ENCODE data around the gene CBARP.

DNA sequence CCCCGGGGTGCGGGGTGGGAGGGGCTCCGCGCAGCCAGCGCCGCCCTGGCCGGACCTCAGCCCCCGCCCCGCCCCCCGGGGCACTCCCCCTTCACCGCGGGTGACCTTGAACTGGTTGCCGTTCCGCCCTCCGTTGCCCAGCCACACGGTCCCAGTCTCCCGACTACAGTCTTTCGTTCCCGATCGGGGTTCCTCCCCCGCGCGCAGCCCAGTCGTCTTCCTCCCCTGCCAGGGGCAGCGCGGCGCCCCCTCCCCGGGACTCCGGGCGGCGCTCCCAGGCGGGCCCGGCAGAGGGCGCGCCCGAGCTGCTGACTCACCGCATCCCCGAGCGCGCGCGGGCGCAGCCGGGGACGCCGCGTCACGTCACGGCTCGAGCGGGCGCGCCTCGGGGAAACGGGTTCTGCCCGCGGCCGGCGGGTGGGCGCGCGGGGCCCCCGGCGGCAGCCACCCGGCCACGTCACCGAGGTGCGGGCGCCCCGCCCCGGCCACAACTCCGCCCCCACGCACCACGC lies 11.0 kb upstream of the CBARP start:
- TF ChIP-seq REST (IDR thresholded peaks at IDR 0.05; ENCODE audit: insufficient read depth in 1 of 2, low read depth in 2 of 2, low read length in 2 of 2) (no peak), POLR2AphosphoS5 (IDR thresholded peaks at IDR 0.05; ENCODE audit: low read depth, low read length) (no peak), TAF1 (IDR thresholded peaks at IDR 0.05; ENCODE audit: borderline replicate concordance, insufficient read depth, low read length) (peak; percentile 33; the same call in 1 of the 2 replicates), SIN3A (IDR thresholded peaks at IDR 0.05; ENCODE audit: borderline replicate concordance, insufficient read depth, low read length) (no peak)

All from PFSK-1 (cell line).